HG03175 (cell line): Measurements from ENCODE around the gene AVEN.
A peak's percentile ranks its signal among the peaks of the same experiment; 100 is the strongest.
"Not testable (repeated sequence)": the region's sequence is repeated elsewhere in the genome, so short reads cannot be mapped to it uniquely, and the experiment has no call there.

Experiments
- ATAC-seq: cut with Tn5 transposase; IDR thresholded peaks from one replicate; pipeline ENCODE4 v1.9.1; 2021; ENCODE audit warnings: mild to moderate bottlenecking, moderate library complexity; ENCODE audit not compliant: unreplicated experiment

AVEN gene

GRCh38 chr15:34043391-34043790, 4.4 kb upstream of the AVEN start:
- ATAC-seq = no peak

DNA sequence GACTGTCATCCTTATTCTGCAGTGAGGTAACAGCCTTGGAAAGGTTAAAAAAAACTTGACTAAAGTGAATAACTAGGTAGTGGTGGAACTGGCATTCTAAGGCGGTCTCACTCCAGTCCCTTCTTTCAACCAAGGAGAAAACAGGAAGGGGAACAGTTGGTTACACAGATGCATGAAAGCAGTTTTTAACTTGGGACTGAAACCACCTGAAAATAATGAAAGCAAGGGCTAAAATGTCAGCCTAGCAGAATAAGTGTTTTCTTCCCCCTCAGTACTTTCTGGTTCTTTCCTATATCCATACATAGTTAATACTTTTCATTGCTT, 748 bp upstream of the AVEN start:
- ATAC-seq = peak; percentile 0

GRCh38 chr15:34038023-34038870, 757 bp downstream of the AVEN start:
- ATAC-seq = peak; percentile 71

GRCh38 chr15:34031987-34032760, 6.8 kb downstream of the AVEN start:
- ATAC-seq = no peak

DNA sequence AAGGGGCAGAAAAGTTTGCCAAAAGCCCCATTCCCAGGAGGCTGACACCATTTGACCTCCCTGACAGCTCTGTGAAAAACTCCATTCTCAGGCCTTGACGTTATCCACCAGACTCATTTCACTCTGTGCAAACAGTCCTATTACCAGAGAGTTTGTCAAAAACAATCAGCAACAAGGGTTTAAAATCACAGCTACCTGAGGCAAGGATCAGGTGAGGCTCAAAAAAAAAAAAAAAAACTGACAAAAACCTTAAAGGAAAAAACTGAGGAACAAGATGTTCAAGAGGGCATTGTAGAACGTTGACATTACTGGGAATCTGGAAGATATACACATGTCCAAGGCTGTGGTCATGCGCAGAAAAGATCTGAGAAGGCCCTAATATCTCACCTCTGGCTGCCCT, 11.4 kb downstream of the AVEN start:
- ATAC-seq = no peak

GRCh38 chr15:34025252-34025651, 13.8 kb downstream of the AVEN start:
- no peak for ATAC-seq

- no peak for ATAC-seq
Observed at GRCh38 chr15:34023907-34024306, 15.1 kb downstream of the AVEN start.

- no peak for ATAC-seq
Observed at GRCh38 chr15:34019369-34019990, 19.5 kb downstream of the AVEN start.

DNA sequence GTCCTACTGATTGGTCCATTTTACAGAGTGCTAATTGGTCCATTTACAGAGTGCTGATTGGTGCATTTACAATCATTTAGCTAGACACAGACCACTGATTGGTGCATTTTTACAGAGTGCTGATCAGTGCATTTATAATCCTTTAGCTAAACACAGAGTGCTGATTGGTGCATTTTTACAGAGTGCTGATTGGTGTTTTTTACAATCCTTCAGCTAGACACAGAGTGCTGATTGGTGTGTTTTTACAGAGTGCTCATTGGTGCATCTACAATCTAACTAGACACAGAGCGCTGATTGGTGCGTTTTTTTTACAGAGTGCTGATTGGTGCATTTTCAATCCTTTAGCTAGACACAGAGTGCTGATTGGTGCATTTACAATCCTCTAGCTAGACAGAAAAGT, 20.3 kb downstream of the AVEN start:
- ATAC-seq = not testable (repeated sequence)

DNA sequence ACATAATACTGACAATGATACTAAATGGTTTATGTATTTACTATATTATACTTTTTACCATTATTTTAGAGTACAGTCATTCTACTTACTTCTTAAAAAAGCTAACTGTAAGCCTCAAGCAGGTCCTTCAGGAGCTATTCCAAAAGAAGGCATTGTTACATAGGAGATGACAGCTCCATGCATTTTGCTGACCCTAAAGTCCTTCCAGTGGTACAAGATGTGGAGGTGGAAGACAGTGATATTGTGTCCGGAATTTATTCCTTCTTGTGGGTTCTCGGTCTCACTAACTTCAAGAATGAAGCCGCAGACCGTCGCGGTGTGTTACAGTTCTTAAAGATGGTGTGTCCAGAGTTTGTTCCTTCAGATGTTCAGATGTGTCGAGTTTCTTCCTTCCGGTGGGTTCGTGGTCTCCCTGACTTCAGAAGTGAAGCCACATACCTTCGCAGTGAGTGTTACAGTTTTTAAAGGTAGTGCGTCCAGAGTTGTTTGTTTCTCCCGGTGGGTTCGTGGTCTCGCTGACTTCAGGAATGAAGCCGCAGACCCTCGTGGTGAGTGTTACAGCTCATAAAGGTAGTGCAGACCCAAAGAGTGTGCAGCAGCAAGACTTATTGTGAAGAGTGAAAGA, 20.9 kb downstream of the AVEN start:
- no peak for ATAC-seq

DNA sequence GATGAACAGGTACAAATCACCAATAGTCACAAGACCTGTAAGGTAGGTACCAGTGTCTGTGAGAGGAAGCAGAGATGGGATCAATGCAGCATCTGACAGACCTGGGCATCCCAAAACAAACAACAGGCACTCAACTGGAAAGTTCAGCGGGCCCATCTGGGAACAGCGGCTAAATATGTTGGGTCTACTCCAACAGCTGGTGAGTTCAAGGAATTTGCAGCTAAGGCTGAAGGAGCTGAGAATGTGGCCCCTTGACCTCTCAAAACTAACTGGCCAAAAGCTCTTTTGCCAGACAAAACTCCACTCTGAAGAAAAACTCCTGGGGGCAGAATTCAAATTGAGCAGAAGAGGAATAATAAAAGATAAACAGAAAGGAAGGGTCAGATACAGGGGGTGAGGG, 24.4 kb downstream of the AVEN start:
- no peak for ATAC-seq

- ATAC-seq = no peak
Observed at GRCh38 chr15:34013746-34014145, 25.3 kb downstream of the AVEN start.

DNA sequence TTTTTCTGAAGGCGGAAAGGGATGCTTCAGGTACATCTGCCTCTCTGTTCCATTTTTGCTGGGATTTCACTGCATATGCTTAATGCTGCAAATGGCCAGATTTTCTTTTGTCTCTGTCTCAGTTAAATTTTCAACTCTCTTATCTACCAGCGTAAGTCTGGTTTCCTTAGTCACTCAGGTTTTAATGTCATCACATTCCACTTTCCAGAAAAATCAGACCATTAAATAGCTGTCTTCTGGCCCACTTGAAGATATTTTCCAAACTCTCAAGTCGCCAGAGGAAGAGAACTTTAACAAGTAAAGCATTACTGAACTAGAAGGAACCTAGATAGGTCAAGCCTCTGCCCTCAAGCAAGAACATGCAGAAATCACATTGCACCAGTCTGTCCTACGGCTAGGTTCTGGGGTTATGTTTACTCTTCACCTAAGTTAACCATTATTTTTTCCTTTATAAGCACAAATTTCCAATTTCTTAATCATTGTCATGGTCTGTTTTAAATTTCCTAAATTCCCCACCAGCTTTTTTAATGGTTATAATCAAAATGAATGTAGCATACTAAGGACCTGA, 26.5 kb downstream of the AVEN start:
- no peak for ATAC-seq

DNA sequence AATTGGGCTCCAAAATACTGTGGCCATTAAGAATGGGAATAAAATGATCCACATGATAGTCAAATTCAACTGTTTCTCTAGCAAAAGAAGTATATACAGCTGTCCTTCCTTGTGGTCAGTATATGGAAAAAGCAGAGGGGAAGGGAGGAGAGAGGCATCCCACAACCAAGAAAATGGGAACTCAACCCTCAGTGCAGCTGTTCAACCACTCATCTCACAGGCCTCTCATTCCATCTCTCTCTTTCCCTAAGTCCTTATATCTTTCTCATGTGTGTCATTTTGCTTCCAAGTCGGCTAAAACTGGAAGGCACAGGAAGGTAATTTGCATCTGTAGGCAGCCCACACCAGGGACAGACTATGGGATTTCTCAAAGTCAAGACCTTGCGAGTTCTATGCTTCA, 27.5 kb downstream of the AVEN start:
- no peak for ATAC-seq

- no peak for ATAC-seq
Observed at GRCh38 chr15:34010921-34011320, 28.1 kb downstream of the AVEN start.

- ATAC-seq = no peak
Observed at GRCh38 chr15:34009656-34010055, 29.3 kb downstream of the AVEN start.

- ATAC-seq = no peak
Observed at GRCh38 chr15:34006381-34006780, 32.6 kb downstream of the AVEN start.

DNA sequence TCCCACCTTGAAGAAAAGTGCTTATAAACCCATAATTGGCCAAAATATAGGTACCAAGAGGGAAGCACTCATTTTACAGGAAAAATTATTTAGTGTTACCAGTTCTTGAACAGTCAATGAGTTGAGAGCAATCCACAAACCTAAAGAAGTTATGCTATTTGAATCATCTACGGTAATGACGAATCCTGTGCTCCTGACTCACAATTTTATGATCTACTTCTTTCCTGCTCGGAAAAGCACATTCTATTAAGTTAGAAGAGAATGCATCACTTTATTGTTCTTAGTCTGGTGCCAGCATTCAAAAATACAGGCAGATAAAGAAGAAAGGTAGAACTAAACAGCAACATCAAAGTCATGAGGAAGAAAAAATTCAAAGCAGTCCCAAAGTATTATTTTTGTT, 37.5 kb downstream of the AVEN start:
- ATAC-seq = no peak

DNA sequence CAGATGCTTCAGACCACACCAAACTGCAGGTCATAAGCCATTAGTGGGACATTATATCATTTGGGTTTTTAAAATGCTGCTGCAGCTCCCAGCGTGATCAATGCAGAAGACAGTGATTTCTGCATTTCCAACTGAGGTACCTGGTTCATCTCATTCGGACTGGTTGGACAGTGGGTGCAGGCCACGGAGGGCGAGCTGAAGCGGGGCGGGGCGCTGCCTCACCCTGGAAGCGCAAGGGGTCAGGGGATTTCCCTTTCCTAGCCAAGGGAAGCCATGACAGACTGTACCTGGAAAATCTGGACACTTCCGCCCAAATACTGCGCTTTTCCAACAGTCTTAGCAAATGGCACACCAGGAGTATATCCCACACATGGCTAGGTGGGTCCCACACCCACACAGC, 43.3 kb downstream of the AVEN start:
- ATAC-seq = not testable (repeated sequence)

DNA sequence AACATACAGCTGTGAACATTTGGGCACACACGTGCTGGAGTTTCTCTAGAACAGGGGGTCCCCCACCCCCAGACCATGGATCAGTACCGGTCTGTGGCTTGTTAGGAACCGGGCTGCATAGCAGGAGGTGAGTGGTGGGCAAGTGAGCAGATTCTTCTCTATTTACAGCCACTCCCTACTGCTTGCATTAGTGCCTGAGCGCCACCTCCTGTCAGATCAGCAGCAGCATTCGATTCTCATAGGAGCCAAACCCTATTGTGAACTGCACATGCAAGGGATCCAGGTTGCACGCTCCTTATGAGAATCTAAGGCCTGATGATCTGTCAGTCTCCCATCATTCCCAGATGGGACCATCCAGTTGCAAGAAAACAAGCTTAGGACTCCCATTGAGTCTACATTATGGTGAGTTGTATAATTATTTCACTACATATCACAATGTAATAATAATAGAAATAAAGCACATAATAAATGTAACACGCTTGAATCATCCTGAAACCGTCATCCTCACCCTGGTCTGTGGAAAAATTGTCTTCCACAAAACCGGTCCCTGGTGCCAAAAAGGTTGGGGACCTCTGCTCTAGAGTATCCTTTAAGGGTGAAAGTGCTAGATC, 44.9 kb downstream of the AVEN start:
- ATAC-seq = no peak

DNA sequence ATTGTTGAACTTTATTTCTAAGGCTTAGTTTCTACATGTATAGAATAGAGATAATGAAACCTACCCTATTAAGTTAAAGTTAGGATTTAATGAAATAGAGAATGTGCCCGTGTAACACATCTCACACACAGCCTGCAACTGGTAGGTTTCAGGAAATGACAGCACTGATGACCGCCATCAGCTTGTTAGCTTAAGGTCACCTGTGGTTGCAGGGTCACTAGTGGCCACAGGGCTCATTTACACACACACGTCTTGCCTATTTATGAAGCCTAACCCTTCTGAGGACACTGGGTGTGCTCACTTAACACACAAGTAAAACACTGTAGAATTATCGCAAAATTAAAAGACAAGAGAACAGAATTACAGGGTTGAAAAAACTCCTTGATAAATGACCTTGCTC, 50.6 kb downstream of the AVEN start:
- no peak for ATAC-seq
